Hematopoietic multipotent progenitor cell treated with erythropoietin and hydrocortisone succinate and interleukin-3 and kit ligand, for 15 days (in vitro differentiated cells): ENCODE measurements around the gene SCT.

Experiments used
- DNase-seq: peaks from one replicate; pipeline ENCODE4 v3.0.0-alpha.2; 2015; ENCODE audit warnings: low spot score

Gene SCT

DNA sequence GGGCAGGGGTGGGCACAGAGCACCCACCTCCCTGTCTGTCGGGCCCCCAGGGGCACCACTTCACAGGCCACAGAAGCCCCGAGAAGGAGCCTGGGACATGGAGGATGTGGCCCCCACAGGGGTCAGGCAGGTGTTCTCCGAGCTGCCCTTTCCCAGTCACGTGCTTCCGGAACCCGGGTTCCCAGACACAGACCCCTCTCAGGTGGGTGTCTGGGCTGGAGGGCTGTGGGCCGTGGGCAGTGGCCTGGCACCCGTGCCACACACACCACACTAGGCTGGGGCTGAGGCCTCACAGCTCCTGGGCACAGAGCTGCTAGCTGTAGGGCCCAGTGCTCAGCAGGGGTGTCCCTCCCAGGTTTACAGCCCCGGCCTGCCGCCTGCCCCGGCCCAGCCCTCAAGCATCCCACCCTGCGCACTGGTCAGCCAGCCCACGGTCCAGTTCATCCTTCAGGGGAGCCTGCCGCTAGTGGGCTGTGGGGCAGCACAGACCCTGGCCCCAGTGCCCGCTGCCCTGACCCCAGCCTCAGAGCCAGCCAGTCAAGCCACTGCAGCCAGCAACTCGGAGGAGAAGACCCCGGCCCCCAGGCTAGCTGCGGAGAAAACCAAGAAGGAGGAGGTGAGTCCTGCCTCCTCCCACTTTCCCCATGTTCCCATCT is 16.7 kb downstream of the SCT start:
- no peak for DNase-seq

- no peak for DNase-seq
Measured at GRCh38 chr11:609341-609811, 17.6 kb downstream of the SCT start.

- DNase-seq, result no peak
Measured at GRCh38 chr11:608791-609251, 18.2 kb downstream of the SCT start.

GRCh38 chr11:607971-608659 is 18.9 kb downstream of the SCT start:
- no peak for DNase-seq

- no peak for DNase-seq
Measured at GRCh38 chr11:607020-607780, 19.8 kb downstream of the SCT start.

GRCh38 chr11:606245-606644 is 20.7 kb downstream of the SCT start:
- DNase-seq, result peak; percentile 51

GRCh38 chr11:605286-606129 is 21.5 kb downstream of the SCT start:
- DNase-seq, result no peak

- no peak for DNase-seq
Measured at GRCh38 chr11:603154-603553, 23.8 kb downstream of the SCT start.

GRCh38 chr11:601573-602245 is 25.3 kb downstream of the SCT start:
- no peak for DNase-seq

- DNase-seq, result no peak
Measured at GRCh38 chr11:598005-598680, 28.8 kb downstream of the SCT start.

GRCh38 chr11:597166-597725 is 29.7 kb downstream of the SCT start:
- DNase-seq, result no peak

GRCh38 chr11:596374-596773 is 30.6 kb downstream of the SCT start:
- DNase-seq, result no peak

DNA sequence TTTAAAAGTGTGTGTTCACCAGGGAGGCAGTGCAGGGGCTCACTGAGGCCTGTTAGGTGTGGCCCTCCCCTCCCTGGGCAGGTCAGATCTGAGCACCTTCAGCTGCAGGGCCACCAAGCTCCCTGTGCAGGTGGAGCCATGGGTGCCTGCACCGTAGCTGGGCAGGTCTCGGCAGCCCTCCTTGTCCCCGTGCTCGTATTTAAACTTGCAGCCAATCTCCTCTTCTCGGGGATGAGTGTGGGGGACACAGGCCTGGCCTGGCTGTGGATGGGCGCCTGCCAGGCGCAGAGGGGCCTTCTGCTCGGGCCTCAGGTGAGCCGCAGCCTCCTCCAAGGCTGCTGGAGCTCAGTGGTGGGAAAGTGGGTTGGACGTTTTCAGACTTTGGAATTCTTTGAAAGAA is 31.6 kb downstream of the SCT start:
- DNase-seq, result no peak

DNA sequence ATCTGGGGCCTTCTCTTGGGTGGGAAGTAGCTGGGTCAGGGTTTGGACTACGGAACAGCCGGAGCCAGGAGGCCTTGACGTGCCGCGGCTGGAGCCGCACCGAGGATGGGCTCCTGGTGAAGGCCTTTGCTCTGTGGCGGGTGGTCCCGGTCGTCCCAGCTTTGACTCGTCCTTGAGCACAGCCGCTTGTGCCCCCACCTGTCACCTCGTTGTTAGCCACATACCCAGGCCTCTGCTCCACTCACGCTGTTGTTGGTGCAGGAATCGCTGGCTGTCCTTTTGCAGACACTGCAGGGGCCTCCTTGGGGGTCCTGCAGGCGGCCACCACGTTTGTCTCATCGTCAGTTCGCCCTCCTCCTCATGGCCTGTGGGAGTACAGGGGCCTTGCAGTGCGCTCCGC is 33.6 kb downstream of the SCT start:
- no peak for DNase-seq

GRCh38 chr11:592918-593317 is 34.1 kb downstream of the SCT start:
- no peak for DNase-seq

GRCh38 chr11:592501-592900 is 34.5 kb downstream of the SCT start:
- DNase-seq, result no peak

DNA sequence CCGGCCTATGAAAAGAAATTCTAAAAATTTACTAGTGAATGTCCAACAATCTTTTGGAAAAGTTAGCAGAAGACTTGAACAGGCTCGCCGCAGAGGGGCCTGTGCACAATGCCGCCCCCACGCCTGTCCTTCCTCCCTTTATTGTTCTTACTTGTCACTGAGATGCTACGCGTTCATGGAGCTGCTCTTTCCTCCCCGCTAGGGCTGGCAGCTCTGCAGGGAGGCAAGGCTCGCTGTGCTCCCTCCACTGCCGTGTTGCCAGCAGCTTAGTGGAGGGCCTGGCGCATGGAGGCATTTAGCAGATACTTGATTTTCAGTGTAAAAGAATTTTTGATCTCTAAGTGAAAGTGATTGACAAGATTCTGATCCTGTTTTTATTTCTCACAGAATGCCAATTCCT is 36.0 kb downstream of the SCT start:
- DNase-seq, result no peak

- DNase-seq, result no peak
Measured at GRCh38 chr11:589798-590197, 37.2 kb downstream of the SCT start.

- DNase-seq, result no peak
Measured at GRCh38 chr11:587978-588380, 39.0 kb downstream of the SCT start.

DNA sequence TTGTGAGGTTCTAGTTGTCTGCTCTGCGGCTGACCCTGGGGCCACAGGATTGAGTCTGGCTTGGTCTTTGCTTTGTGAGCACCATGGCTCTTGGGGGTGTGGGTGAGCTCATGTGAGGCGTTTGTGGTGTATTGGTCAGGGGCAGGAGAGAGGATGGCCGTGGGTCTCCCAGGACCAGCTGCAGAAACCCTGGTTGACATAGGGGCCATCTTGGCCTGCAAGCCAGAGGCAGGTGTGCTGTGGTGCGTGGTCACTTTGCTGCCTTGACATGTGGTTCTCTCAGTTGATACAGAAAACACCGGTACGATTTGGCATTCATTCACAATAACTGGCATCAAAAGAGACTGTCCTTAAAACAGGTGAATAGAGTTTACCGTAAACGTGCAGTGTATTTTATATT is 39.4 kb downstream of the SCT start:
- no peak for DNase-seq
